Endothelial cell of umbilical vein (primary cell): Measurements from ENCODE around the gene PFDN1. TPM values are rescaled to one million over a fixed set of nuclear protein-coding genes. Genes with fewer than 3 reads are reported as not detected.

ENCODE experiments used
- BruUV-seq: library from RNA; stranded (reverse); fragments of 400-500 nt; replicated peaks from 2 replicates; lab custom pipeline; 2021; lab: Mats Ljungman, UMichigan
- CTCF ChIA-PET: fragments of 300-600, 350-600 bp; sonication (Branson Sonifier 250); formaldehyde crosslinking; loops from one replicate; lab custom pipeline; 2021; ENCODE audit warnings: antibody characterized with exemption, inconsistent platforms; lab: Charles Lee
- POLR2A ChIA-PET: fragments of 300-600, 350-600 bp; sonication (Branson Sonifier 250); formaldehyde crosslinking; loops from one replicate; lab custom pipeline; 2021; ENCODE audit warnings: antibody characterized with exemption, inconsistent platforms; lab: Charles Lee
- DNase-seq: peaks from one replicate; pipeline ENCODE4 v3.0.0-alpha.2; 2011; ENCODE audit warnings: low read depth, low spot score
- FAIRE-seq: peaks from 2 replicates; lab custom pipeline; 2011; peaks lifted over from hg19 to GRCh38; lab: Jason Lieb, UNC
- H2AFZ ChIP-seq: 2 replicates; pipeline ENCODE4 v1.6.0; 2012; ENCODE audit warnings: low read depth, low read length, control low read depth, inconsistent platforms
- H3K27ac ChIP-seq: 2 replicates; pipeline ENCODE4 v1.5.1; 2011; ENCODE audit warnings: low read depth, mild to moderate bottlenecking, control low read depth, low read length, moderate library complexity; ENCODE audit not compliant: insufficient read depth
- H3K27me3 ChIP-seq, 2 experiments: 2 replicates each; pipeline versions ENCODE4 v1.6.0 to v1.6.1; 2011; ENCODE audit warnings: low read length in 2 of 2, mixed read lengths in 1 of 2; ENCODE audit not compliant: control insufficient read depth in 2 of 2, insufficient read depth in 2 of 2
- H3K36me3 ChIP-seq, 2 experiments: 2 replicates in 1 of 2; 3 replicates in 1 of 2; pipeline ENCODE4 v1.5.1; 2011; ENCODE audit warnings: low read length in 2 of 2, mild to moderate bottlenecking in 1 of 2, moderate library complexity in 1 of 2; ENCODE audit not compliant: control insufficient read depth in 2 of 2, insufficient read depth in 2 of 2; ENCODE audit errors: extremely low read depth in 1 of 2
- H3K4me1 ChIP-seq: 3 replicates; pipeline ENCODE4 v1.5.1; 2011; ENCODE audit warnings: mild to moderate bottlenecking, low read length; ENCODE audit not compliant: control insufficient read depth, insufficient read depth; ENCODE audit errors: extremely low read depth
- H3K4me2 ChIP-seq: 2 replicates; pipeline ENCODE4 v1.6.1; 2011; ENCODE audit warnings: low read length, control low read depth, mixed read lengths; ENCODE audit not compliant: insufficient read depth
- H3K4me3 ChIP-seq, 3 experiments: fragments of 200-600 bp in 1 of 3; sonication (generic), shearing (Covaris generic) in 1 of 3; replicated peaks in 1 of 3; 2 replicates each; pipeline ENCODE4 v1.5.1; 2011 to 2016; ENCODE audit warnings: control low read depth in 3 of 3, low read length in 3 of 3, mild to moderate bottlenecking in 2 of 3, inconsistent platforms in 1 of 3, low read depth in 1 of 3, moderate library complexity in 1 of 3; ENCODE audit not compliant: insufficient read depth in 1 of 3
- H3K79me2 ChIP-seq: 2 replicates; pipeline ENCODE4 v1.6.0; 2012; ENCODE audit warnings: low read length, inconsistent platforms; ENCODE audit not compliant: control insufficient read depth, insufficient read depth
- H3K9ac ChIP-seq: replicated peaks from 2 replicates; pipeline ENCODE3; 2011; ENCODE audit warnings: low read length, control low read depth; ENCODE audit not compliant: insufficient read depth; ENCODE audit errors: extremely low read depth
- H3K9me1 ChIP-seq: replicated peaks from 3 replicates; pipeline ENCODE4 v1.6.0; 2011; ENCODE audit warnings: mild to moderate bottlenecking, low read length; ENCODE audit not compliant: control insufficient read depth, insufficient read depth; ENCODE audit errors: extremely low read depth
- H3K9me3 ChIP-seq: replicated peaks from 2 replicates; pipeline ENCODE4 v1.5.1; 2012; ENCODE audit warnings: low read length, inconsistent platforms; ENCODE audit not compliant: control insufficient read depth, insufficient read depth
- H4K20me1 ChIP-seq: replicated peaks from 2 replicates; pipeline ENCODE3; 2011; ENCODE audit warnings: mild to moderate bottlenecking, low read length; ENCODE audit not compliant: control insufficient read depth, insufficient read depth; ENCODE audit errors: extremely low read depth
- CTCF ChIP-seq, 2 donors: IDR thresholded peaks; 1 replicate in 1 of 2; 2 replicates in 1 of 2; pipeline ENCODE4 v1.5.1; 2011; ENCODE audit warnings: low read length in 2 of 2, mild to moderate bottlenecking in 2 of 2, moderate library complexity in 2 of 2, control low read depth in 1 of 2, inconsistent platforms in 1 of 2, low read depth in 1 of 2; ENCODE audit not compliant: insufficient read depth in 1 of 2; ENCODE audit errors: extremely low read depth in 1 of 2
- EZH2 ChIP-seq: IDR thresholded peaks from 2 replicates; pipeline ENCODE4 v1.6.1; 2012; ENCODE audit warnings: borderline replicate concordance, low read depth, mild to moderate bottlenecking, moderate library complexity, low read length, inconsistent platforms; ENCODE audit not compliant: severe bottlenecking
- FOS ChIP-seq: IDR thresholded peaks from 2 replicates; pipeline ENCODE4 v1.6.1; 2011; ENCODE audit warnings: mild to moderate bottlenecking, low read length, moderate library complexity, borderline replicate concordance; ENCODE audit not compliant: insufficient read depth
- GATA2 ChIP-seq: IDR thresholded peaks from 2 replicates; pipeline ENCODE4 v1.7.0; 2011; ENCODE audit warnings: low read depth, mild to moderate bottlenecking, moderate library complexity, mixed read lengths, low read length; ENCODE audit not compliant: insufficient read length, insufficient read depth
- JUN ChIP-seq: IDR thresholded peaks from 2 replicates; pipeline ENCODE4 v1.6.1; 2011; ENCODE audit warnings: borderline replicate concordance, low read depth; ENCODE audit not compliant: insufficient read length, insufficient read depth
- MAX ChIP-seq: IDR thresholded peaks from 2 replicates; pipeline ENCODE4 v1.6.1; 2011; ENCODE audit not compliant: insufficient read depth, insufficient read length
- MYC ChIP-seq: IDR thresholded peaks from one replicate; pipeline ENCODE4 v1.6.1; 2011; ENCODE audit warnings: mild to moderate bottlenecking, low read depth, low read length
- POLR2A ChIP-seq: IDR thresholded peaks from 2 replicates; pipeline ENCODE4 v1.6.1; 2012; ENCODE audit warnings: low read depth, mild to moderate bottlenecking, control low read depth, low read length
- POLR2AphosphoS5 ChIP-seq: IDR thresholded peaks from 2 replicates; pipeline ENCODE4 v1.6.1; 2012; ENCODE audit warnings: low read depth, mild to moderate bottlenecking, control low read depth, low read length, moderate library complexity; ENCODE audit not compliant: insufficient read depth
- dilution Hi-C: fragments of 300-500 bp; cut with MboI; formaldehyde crosslinking; loops from one replicate; pipeline ENCODE4 v1.15.0; 2019; ENCODE audit warnings: low sequenced_read_pairs; ENCODE audit not compliant: extremely low pct_ligation_motif_present
- intact Hi-C: fragments of 100-400 bp; cut with micrococcal nuclease; formaldehyde crosslinking; loops from one replicate; pipeline ENCODE4 v1.10.0; 2022
- polyA plus RNA-seq, 4 experiments: library from polyadenylated mRNA; depleted of rRNA in 3 of 4; stranded (reverse) in 3 of 4; unstranded in 1 of 4; fragments of >200 nt; gene quantifications; 2 replicates each; pipeline versions ENCODE4 v1.2.1 to v1.2.3, GENCODE V29; 2011 to 2012; ENCODE audit warnings: missing spikeins in 1 of 4
- total RNA-seq: library from RNA; stranded (reverse); gene quantifications from 2 replicates; pipeline ENCODE4 v1.2.3, GENCODE V29; 2021

The PFDN1 gene
- total and polyA plus RNA-seq, 2 donors (not counting 3 experiments of a cell fraction or from before 2014, with no cell fraction given) = 107 to 158 TPM

GRCh38 chr5:140207250-140207964 lies 95.5 kb downstream of the PFDN1 start:
- peaks cover 14% of the 10 kb centered on the region for H3K4me1 ChIP-seq
- DNase-seq (no peak), FAIRE-seq (no peak)
- CTCF ChIA-PET = interaction anchor here (1.1 to 1.8 kb wide), 4 partner anchors 8 to 145 kb away, joined by 3 to 6 read pairs (median 4); no protein-coding TSS in a partner anchor
- dilution Hi-C loops = no loop called here
- H3K27me3 ChIP-seq = no peaks in the 10 kb centered on the region
- BruUV-seq = no TSS peak
- no peak overlapping the region for H3K9ac ChIP-seq
- no peaks in the 10 kb centered on the region for H3K36me3 ChIP-seq
- no peaks in the 10 kb centered on the region for H3K79me2 ChIP-seq
- no peaks in the 10 kb centered on the region for H4K20me1 ChIP-seq
- TF ChIP-seq GATA2 = no peak
- TF ChIP-seq EZH2 = no peak
- H2AFZ ChIP-seq = no peak overlapping the region
- POLR2A ChIA-PET = no interaction called here
- no peak overlapping the region for H3K4me2 ChIP-seq
- no peak overlapping the region for H3K4me3 ChIP-seq
- intact Hi-C loops = no loop called here
- H3K9me3 ChIP-seq = no peaks in the 10 kb centered on the region
- H3K27ac ChIP-seq = no peak overlapping the region
- no peaks in the 10 kb centered on the region for H3K9me1 ChIP-seq

- Histone ChIP-seq H3K4me2 (peak overlapping the region; percentile 5), H3K27me3 (no peaks in the 10 kb centered on the region), H3K9me1 (no peaks in the 10 kb centered on the region), H3K36me3 (no peaks in the 10 kb centered on the region), H3K4me1 (peaks cover 14% of the 10 kb centered on the region), H3K4me3 (no peak overlapping the region), H2AFZ (peak overlapping the region; percentile 23), H3K27ac (peak overlapping the region; percentile 47), H3K79me2 (no peaks in the 10 kb centered on the region), H3K9ac (no peak overlapping the region), H4K20me1 (no peaks in the 10 kb centered on the region), H3K9me3 (no peaks in the 10 kb centered on the region)
- TF ChIP-seq EZH2 = no peak
- no peak for TF ChIP-seq POLR2A
- TF ChIP-seq JUN = no peak
- TF ChIP-seq FOS = no peak
- TF ChIP-seq MYC = no peak
- TF ChIP-seq POLR2AphosphoS5 = no peak
- no peak for TF ChIP-seq CTCF (IDR thresholded peaks at IDR 0.05; ENCODE audit: extremely low read depth in 1 of 2, insufficient read depth in 1 of 2, low read depth in 1 of 2, low read length in 2 of 2)
- no peak for TF ChIP-seq MAX
- no peak for TF ChIP-seq GATA2
- no peak for FAIRE-seq
- ChIA-PET CTCF (interaction anchor here (0.9 to 1.9 kb wide), 12 partner anchors 9 to 60 kb away, joined by 3 to 9 read pairs (median 4); no protein-coding TSS in a partner anchor), POLR2A (no interaction called here)
- intact Hi-C loops (no loop called here), dilution Hi-C loops (no loop called here)
- BruUV-seq = no TSS peak
- DNase-seq = no peak
These were observed 96.9 kb downstream of the PFDN1 start for GRCh38 chr5:140205952-140206351.
